Activated T-helper 1 cell treated with Interleukin-2 at 50 U/mL for 16 hours (primary cell): Measurements from ENCODE around the gene GNPAT.

Experiments
- DNase-seq: peaks from one replicate; pipeline ENCODE4 v3.0.0-alpha.2; 2020; ENCODE audit warnings: low read depth

Gene GNPAT

DNA sequence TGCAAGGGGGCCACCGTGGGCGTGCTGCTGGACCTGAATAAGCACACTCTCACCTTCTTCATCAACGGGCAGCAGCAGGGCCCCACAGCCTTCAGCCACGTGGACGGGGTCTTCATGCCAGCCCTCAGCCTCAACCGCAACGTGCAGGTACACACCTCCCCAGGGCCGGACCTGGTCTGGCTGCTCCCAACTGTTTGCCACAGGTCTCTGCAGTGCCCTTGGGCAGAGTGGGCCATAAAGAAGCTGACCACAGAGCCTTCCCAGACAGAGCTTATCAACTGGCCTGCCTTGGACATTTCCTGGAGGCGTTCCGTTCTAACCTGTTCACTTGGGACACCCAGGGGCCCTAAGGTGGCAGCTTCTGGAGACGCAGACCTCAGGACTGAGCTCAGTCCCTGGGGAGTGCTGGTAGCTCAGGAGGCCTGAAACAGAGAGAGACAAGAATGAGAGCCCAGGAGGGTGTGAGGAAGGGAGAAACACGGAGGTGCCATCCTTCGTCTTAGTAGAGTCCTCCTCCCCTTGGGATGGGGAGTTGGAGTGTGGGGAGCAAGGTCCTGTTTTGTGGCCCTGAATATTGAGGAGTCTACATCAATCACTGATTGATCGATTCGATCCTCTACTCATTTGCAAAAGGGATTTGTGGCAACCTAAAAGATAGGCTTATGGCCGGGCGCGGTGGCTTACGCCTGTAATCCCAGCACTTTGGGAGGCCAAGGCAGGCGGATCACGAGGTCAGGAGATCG is 27.0 kb upstream of the GNPAT start:
- DNase-seq = no peak

DNA sequence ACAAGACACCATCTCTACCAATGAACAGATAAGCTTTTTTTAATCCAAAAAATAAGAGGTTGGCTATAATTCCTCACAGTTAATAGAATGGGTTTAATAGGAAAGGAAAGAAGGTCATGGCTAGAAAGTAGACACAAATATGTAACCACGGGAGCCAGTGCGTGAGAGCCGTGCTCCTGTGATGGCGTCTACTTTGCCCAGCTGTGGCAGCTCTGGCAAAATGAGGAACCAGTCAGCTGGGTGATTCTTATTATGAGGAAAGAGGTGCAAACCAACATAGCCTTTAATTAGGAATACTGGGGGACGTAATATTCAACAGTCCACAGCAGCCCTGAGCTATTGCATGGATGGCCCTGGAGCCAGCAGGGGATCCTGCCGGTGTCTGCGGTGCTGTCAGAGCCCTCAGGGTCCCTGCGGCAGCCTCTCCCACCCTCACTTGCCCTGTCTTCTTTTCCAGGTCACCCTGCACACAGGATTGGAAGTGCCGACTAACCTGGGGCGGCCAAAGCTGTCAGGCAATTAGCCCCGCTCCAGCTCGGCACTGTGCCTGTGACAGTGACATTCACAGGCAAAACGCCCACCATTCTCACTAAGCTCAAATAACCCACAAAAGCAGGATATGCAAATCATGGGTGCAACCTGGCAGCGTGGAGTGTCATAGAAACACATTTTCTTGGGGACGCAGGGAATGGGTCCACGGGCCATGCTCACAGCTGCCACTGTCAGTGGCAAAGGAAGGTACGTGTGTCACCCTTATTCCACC is 25.9 kb upstream of the GNPAT start:
- no peak for DNase-seq

DNA sequence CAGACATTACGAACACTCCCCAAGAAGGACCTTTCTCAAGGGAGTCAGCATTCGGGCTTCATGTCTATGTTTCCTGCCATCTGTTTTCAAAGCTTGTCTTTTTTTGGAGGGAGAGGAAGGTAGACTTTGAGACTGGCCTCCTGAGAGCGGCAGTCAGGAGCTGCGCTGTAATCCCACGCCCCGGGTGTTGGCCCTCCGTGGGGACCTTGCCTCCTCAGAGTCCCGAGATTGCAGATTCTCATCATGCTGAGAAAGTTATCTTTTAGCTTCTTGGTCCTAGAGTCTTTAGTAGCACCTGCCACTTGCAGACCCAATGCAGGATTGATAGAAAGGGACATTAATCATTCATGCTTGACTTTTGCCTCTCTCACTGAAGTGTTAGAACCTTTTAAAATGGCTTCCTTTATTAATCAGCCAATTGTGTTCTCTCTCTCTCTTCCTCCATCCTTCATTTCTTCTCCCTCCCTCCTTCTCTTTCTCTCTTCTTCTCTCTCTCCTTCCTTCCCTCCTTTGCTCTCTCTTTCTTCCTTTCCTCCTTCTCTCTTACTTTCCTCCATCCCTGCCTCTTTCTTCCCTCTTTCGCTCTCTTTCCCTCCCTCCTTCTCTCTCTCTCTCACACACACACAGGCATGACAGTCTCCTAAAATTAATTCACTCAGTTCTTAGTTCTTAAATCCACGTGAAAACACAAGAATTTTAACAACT is 25.2 kb upstream of the GNPAT start:
- no peak for DNase-seq

DNA sequence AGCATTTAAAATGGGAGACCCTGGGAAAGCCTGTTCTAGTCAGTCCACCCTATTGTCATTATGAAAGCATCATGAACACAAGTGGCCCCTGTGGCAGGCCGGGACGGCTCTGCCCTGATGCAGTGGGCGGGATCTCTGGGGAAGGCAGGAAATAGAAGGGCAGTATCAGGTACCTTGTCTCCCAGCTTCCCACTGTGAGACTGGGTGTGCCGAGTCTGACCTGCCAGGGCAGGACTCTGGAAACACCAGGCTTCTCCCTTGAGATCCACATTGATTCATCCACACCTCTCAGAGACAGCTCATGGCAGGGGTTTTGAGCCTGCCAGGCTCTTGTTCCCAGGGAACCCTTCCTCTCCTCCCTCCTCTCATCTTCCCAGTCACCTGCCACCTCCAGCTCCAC is 24.5 kb upstream of the GNPAT start:
- no peak for DNase-seq

DNA sequence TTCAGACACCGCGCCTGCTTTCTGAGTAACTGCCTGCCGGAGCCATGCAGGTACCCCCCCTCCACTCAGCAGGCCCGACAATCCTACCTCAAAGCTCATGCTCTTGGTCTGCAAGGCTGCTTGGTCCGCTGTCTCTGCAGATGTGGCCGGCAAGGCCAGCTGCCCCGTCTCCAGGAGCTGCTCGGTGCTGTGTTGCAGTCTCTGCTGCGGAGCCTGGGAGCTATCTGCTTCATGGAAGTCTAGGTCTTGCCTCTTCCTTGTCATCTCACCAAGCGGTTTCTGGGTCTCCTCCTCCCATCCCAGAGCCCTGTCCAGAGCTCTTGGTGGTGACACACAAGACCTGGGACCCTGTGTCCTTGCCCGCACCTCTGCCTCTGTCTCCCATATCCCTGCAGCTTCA is 24.0 kb upstream of the GNPAT start:
- DNase-seq = no peak

DNA sequence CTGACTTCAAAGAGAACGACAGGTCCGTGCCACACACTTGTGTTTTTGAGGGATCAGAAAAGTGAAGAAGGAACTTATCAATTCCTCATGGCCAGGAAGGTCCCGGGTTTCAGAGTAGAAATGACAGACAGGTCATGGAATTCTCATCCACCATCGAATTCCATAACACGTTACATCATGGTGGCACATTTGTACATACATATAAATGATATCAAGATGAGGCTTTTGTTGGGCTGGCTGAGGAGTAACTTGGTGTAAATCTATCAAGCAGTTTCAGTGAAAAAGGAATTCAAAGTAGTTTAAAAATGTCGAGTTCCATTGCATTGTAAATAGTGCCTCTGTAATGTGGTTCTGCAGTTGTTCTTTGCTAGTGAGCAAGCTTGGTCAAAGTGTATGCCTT is 22.9 kb upstream of the GNPAT start:
- DNase-seq = no peak

DNA sequence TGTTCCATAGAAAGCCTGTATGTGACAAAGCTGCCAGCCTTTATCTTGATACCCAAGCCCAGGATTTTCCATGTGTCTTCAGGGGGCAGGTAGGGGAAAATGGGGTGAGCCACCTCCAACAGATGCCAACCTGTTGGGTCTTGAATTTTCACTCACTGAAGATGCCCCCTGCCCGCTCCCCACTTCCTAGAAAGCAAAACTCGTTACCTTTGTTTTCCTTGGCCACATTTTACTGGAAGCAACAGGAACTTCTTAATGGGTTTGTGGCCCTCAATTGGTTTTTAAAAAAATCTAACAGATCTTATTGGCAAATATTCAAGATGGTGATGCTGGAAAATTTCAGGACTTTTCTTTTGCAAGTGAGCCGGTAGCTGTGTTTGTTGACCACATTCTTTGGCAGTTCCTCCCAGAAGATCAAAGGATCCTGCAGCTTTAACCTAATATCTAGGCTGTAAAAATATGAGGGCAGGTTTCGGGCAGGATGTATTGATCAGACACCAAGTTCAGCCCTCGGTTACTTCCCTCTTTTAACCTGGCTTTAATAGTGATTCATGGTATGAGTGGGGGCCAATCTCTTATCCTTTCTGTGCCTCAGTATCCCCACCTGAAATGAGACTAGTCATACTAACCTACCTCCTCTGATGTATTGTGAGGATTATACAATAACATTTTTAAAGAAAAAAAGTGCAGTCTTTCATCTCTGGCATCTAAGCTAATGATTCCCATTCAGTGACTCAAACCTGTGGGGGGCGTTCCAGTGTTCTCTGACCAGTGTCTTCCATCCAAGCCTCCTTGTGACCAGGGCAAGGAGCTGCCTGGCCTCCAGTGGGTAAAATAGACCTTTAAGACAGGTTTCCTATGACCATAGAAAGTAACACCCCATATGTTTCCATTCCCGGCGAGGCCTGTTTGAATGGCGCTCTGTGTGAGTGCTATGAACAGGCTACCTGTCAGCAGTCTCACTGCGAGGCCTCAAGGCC is 21.3 kb upstream of the GNPAT start:
- DNase-seq = no peak

DNA sequence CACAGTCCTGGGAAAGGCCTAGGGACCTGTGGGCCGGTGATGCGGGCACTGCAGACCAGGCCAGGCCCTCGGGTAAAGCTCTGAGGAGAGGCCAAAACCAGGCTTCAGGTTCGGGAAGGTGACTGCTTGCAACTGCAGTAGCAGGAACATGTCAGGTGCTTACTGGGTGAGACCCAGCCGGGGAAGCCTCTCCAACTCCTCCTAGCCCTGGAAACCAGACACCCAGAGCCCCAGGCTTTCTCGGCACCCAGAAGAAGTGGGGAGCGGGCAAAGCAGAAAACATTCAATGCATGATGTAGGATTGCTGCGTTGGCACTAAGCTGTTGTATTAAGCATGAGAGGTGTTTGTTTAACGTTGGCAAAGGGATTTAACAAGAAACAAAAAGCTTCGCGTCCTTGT is 20.2 kb upstream of the GNPAT start:
- no peak for DNase-seq

DNA sequence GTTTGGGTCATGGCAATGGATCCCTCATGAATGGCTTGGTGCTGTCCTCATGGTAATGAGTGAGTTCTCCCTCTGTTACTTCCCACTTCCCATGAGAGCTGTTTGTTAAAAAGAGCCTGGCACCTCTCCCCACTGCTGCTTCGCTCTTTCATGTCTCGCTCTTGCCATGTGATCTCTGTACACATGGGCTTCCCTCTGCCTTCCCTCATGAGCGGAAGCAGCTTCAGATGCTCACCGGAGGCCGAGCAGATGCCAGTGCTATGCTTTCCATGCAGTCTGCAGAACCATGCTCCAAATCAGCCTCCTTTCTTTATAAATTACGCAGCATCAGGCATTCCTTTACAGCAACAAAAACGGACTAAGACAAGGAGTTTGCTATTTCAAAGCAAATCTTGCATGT is 14.9 kb upstream of the GNPAT start:
- DNase-seq = no peak

DNA sequence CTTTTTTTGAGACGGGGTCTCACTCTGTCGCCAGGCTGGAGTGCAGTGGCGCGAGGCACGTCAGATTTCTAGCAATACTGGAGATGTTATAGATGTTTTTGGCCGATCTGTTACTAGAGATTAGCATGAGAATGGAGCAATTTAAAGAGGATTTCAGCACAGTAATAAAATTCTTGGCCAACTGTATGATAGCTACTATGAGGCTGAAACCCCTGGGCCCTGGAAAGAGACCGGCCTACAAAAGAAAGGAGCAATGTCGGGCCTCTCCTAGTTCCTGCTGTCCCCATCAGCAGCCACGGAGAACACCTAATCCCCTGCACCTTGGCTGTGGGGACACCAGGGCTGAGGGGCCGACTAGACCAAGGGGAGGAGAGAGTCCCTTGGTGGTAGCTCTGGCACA is 9.5 kb upstream of the GNPAT start:
- DNase-seq = no peak

DNA sequence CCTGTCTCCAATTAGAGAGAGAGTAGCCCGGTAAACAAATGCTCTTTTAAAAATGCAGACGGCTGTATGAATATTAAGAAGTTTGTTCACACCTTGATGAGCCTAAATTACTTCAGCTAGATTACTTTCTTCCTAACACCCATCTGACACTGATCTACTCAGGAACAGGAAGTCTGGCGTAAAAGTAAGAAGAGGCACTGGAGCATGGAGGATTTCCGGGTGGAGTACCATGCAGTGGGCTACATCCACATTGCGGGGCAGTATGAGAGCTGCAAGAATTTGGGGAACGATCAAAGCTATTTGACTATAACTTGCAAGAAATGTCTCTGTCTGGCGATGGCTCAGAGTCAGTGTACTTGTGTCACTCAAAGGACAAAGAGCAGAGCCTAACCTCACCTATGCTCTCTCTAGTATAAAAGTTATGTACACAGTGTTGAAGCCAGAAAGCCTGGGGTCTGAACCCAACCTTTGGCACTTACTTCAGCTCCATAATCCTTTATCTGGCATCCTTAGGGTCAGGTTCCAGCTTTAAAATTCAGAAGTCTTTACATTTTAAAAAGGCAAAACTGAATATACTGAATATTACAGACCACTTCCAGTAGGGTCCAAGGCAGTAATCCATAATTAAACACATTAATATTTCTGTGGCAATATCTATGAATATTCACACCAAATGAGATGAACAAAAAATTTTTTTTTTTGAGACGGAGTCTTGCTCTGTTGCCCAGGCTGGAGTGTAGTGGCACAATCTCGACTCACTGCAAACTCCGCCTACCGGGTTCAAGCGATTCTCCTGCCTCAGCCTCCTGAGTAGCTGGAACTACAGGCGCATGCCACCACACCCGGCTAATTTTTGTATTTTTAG is 7.9 kb upstream of the GNPAT start:
- no peak for DNase-seq

DNA sequence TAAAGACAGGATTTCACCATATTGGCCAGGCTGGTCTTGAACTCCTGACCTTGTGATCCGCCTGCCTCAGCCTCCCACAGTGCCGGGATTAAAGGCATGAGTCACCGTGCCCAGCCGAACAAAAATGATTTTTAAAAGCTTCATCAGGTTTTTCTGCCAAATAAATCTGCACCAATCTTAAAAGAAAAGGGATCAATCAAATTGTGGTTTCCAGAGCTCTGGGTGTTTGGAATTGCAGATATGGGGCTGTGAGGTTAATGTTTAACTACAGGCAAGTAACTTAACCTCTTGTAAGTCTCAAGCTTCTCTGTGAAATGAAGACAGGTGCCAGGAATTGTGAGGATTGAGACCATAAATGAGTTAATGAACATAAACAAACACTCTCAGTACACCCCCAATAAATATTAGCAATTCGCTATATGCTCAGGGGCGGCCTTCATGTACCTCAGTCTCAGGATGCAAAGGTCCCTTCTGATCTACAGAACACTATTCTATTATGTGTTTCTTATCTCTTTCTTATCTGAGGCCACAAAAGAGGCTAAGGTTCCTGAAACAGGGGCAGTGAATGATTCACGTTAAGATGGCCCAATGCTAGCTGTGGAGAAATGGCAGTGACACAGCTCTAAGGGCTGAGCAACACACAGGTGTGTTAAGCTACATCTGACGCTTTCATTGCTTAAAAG is 7.1 kb upstream of the GNPAT start:
- DNase-seq = no peak

DNA sequence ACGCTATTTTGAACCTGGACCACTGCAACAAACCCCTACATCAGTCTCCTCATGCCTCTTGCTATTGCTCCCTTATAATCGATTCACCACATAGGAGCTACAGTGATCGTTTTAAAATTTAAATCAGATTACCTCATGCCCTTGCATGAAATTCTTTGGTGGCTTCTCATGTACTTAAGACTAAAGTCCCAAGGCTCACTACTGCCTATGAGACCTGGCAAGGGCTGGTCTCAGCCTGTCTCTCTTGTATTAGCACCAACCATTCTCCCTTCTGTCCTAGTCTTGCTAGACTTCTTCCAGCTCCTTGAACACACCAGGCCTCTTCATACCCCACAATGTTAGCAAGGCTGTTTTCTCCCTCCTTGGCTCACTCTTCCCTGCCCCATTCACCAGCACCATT is 6.5 kb upstream of the GNPAT start:
- no peak for DNase-seq

DNA sequence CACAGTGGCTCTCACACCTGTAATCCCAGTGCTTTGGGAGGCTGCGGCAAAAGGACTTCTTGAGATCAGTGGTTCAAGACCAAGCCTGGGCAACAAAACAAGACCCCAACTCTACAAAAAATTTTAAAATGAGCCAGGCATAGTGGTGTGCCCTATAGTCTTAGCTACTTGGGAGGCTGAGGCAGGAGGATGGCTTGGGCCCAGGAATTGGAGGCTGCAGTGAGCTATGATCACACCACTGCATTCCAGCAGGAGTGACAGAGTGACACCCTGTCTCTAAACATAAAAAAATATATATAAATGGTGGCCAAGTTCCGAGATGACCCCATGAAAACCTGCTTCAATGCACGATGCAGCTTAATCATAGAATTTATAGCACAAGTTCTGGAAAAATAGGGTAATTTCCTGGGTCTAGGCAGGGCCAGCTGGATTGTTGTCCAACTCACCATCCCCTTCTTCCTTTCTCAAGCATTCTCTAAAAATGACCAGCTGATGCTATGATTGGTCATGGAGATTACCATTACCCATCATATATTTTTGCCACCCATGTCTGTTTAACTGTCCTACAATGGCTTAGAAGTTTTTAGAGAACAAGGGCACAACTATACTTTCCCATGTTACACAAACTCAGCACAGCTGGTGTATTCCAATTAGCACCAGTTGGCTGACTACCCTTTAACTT is 5.3 kb upstream of the GNPAT start:
- no peak for DNase-seq

DNA sequence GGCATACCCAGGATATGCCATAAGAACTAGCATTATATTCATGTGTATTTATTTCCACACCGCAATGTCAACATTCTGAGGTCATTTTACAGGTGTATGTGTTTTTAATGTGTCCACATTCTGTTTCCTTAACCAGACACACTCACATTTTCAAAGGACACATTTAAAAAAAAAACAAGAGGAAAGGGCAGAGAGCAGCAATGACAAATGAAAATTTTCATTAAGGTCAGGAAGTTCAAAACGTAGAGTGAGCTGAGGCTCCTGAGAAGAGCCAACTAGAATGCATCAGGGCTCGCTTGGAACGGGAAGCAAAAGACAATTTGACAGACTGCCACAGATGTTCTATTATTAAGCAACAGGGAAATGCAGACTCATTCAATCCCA is 4.8 kb upstream of the GNPAT start:
- DNase-seq = no peak

DNA sequence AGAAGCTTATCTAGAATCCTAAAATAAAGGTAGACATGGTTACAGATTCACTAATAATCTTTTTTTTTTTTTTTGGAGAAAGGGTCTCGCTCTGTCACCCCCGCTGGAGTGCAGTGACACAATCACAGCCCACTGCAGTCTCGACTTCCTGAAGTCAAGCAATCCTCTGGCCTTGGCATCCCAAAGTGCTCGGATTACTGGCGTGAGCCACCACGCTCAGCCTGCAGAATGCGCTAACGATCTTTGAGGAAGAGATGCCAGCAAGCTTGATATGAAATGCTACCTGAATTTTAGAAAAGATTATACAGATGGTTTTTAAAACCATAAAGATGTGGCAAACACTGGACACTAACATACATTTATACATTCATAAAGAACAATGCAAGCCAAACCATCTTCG is 4.1 kb upstream of the GNPAT start:
- no peak for DNase-seq

DNA sequence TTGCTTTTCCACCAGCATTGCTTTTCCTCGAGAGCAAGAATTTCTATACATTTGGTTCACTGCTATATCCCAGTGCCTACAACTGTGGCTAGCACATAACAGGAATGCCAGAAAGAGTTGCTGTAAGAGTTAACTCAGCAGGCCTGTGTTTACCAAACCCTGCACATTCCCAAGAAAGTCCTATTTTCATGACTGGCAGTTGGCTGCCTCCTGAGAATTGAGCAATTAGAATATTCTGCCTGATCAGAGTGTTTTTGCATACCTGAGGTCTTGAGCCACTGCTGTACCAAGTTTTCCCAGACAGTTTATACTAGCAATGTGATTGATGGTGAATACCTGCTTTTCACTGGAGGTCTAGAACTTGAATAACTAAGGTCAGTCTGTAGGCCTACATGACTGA is 2.7 kb upstream of the GNPAT start:
- DNase-seq = no peak

DNA sequence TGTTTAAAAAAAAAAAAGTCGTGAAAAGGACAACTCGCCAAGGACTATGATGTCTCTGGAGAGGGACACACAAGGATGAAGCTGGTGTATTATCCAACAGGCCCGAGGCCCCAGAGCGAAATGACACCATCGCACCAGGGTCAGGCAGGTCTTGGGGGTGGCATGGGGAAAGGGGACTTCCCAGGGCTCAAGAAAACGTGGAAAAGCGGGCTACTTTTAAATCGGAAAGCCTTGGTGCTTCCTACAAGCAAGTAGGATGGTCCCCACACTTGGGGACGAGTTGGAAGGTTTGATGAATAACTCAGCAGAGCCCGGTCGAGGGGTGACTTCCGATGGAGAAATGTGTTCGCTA is 505 bp upstream of the GNPAT start:
- DNase-seq = no peak

DNA sequence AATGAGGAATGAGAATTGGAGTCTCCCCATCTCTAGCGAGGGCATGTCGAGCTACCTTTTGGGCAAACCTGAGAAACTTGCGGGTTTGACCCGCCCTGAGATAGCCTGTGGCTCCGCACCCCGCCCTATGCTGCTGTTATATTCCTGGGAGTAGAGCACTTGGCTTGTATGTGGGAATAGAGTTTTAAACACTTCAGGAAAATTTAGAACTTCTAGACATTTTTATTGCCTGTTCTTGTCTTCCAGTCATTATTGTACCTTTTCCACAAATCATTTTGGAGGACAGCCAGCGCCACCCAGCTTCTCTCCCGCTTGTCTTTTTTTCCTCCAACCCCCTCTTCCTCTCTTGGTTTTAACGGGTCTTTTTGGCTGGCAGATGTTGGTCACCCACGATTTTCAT is 738 bp downstream of the GNPAT start:
- no peak for DNase-seq
